NCI-H2107 treated with DMSO at 0.1 percent for 48 hours (cell line): ENCODE measurements around the gene SLC8A1.

Experiments used
- DNase-seq: peaks from one replicate; lab custom pipeline; 2025; ENCODE audit not compliant: unreplicated experiment; lab: John Stamatoyannopoulos, UW

SLC8A1 gene

GRCh38 chr2:40388161-40388560, 63.7 kb downstream of the SLC8A1 start:
- DNase-seq, result no peak

- no peak for DNase-seq
Measured at GRCh38 chr2:40386177-40386576, 65.7 kb downstream of the SLC8A1 start.

GRCh38 chr2:40384714-40385113, 67.2 kb downstream of the SLC8A1 start:
- no peak for DNase-seq

GRCh38 chr2:40384233-40384632, 67.7 kb downstream of the SLC8A1 start:
- no peak for DNase-seq

- no peak for DNase-seq
Measured at GRCh38 chr2:40380721-40381120, 71.2 kb downstream of the SLC8A1 start.

- DNase-seq, result no peak
Measured at GRCh38 chr2:40380041-40380440, 71.8 kb downstream of the SLC8A1 start.

GRCh38 chr2:40374543-40375240, 77.2 kb downstream of the SLC8A1 start:
- DNase-seq, result no peak

- no peak for DNase-seq
Measured at GRCh38 chr2:40373111-40373510, 78.8 kb downstream of the SLC8A1 start.

- DNase-seq, result no peak
Measured at GRCh38 chr2:40372283-40372985, 79.5 kb downstream of the SLC8A1 start.

GRCh38 chr2:40371525-40372282, 80.2 kb downstream of the SLC8A1 start:
- DNase-seq, result peak; percentile 34

GRCh38 chr2:40370007-40370395, 81.9 kb downstream of the SLC8A1 start:
- DNase-seq, result no peak

GRCh38 chr2:40369267-40370006, 82.5 kb downstream of the SLC8A1 start:
- DNase-seq, result no peak

GRCh38 chr2:40367652-40368051, 84.2 kb downstream of the SLC8A1 start:
- DNase-seq, result no peak

- DNase-seq, result no peak
Measured at GRCh38 chr2:40367032-40367431, 84.9 kb downstream of the SLC8A1 start.

GRCh38 chr2:40364151-40364874, 87.6 kb downstream of the SLC8A1 start:
- no peak for DNase-seq

- DNase-seq, result peak; percentile 7
Measured at GRCh38 chr2:40363631-40364030, 88.3 kb downstream of the SLC8A1 start.

GRCh38 chr2:40363231-40363630, 88.7 kb downstream of the SLC8A1 start:
- DNase-seq, result no peak

GRCh38 chr2:40361478-40361877, 90.4 kb downstream of the SLC8A1 start:
- no peak for DNase-seq

- DNase-seq, result no peak
Measured at GRCh38 chr2:40360652-40361051, 91.2 kb downstream of the SLC8A1 start.

- DNase-seq, result no peak
Measured at GRCh38 chr2:40359811-40360210, 92.1 kb downstream of the SLC8A1 start.

GRCh38 chr2:40358783-40359182, 93.1 kb downstream of the SLC8A1 start:
- no peak for DNase-seq
